HG03439 (cell line): ENCODE results near the gene MBNL2.
A peak's percentile ranks its signal among the peaks of the same experiment; 100 is the strongest.
"Not testable (repeated sequence)": the region's sequence is repeated elsewhere in the genome, so short reads cannot be mapped to it uniquely, and the experiment has no call there.

Experiments
- ATAC-seq: cut with Tn5 transposase; IDR thresholded peaks from one replicate; pipeline ENCODE4 v1.9.1; 2021; ENCODE audit warnings: mild to moderate bottlenecking, moderate library complexity; ENCODE audit not compliant: unreplicated experiment

Gene MBNL2

GRCh38 chr13:97221989-97222700 is at the start of gene MBNL2:
Gene MBNL2 (plus strand): TSS chr13:97222333. CDS start chr13:97276236, 53,903 bp downstream.
- ATAC-seq, result peak; percentile 97

GRCh38 chr13:97174638-97175037 is 47.5 kb upstream of the MBNL2 start:
- no peak for ATAC-seq

DNA sequence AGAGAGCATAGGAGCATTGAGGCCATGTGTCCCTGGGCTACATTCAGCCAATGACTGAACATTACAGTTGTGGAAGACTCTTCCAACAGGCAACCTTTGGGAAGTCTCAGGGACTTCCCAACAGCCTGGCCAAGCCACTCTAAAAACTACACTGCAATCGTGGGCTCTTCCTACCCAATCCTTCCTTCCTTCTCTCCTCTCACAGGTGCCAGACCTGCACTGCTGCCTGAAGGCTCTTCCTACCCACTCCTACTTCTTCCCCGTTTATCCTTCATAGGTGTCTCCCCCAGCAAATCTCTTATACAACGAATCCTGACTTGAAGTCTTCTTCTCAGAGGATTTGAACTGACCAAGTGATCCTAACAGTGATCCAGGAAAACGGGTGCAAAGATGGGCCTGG is 47.1 kb upstream of the MBNL2 start:
- no peak for ATAC-seq

DNA sequence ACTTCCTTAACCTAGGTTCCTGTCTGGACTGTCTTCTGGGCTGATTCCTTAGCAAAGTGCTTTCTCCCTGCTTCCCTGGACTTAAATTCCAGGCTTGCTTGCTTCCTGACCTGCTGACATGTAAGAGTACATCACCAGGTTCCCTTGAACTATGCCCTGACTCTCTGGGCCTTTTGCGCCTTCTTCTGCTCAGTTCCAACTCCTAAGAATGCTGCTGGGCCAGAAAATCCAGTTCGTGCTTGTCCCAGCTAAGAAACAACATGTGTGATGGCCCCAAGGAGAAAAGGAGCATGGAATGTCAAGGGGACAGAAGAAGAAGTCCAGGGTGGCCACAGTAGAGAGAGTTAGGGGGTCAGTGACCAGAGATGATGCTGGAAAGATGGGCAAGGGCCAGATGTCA is 42.6 kb upstream of the MBNL2 start:
- ATAC-seq, result no peak

DNA sequence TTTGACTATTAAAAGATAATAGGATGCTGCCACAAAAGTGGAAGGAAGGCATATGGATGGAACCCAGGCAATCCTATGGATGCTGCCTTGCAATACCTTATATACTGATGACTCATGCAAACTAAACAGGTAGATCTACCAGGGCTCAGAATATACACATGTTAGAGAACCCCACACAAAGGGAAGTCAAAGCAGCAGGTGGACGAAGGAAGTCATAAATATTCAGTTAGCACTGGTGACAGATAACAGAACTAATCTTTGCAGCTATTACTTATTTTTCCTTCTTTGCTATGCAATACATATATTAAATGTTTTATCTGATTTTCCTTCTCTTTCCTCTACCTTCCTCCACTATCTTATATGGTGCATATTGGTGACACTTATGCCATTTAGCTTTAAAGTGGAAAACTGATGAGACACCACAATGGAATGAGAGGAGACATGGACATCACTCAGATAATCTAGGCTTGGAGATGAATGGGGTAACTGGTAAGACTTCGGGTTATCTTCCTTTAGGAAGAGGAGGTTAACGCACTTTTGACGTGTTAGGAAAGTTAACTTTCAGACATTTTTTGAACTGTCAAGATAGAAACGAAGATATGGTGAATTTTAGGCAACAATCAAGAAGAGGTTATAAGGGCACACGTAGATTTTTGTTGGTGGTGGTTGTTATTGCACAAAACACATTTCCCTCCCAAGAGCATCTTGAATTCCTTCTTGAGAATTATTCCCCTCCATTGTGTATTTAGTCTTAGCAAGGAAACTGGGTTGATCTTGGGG is 39.8 kb upstream of the MBNL2 start:
- no peak for ATAC-seq

DNA sequence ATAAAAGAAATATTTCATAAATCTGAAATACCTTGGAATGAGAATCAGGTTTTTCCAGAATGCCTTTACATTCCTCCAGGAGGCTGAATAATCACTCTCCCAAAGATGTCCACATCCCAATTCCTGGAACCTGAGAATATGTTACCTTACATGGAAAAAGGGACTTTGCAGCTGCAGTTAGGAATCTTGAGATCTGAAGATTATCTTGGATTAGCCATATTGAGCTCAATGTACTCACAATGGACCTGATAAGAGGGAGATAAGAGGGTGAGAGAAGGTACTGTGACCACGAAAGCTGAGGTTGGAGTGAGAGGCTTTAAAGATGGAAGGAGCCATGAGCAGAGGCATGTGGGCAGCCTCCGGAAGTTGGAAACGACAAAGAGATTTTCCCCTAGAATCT is 36.8 kb upstream of the MBNL2 start:
- no peak for ATAC-seq

GRCh38 chr13:97185751-97186150 is 36.4 kb upstream of the MBNL2 start:
- no peak for ATAC-seq

DNA sequence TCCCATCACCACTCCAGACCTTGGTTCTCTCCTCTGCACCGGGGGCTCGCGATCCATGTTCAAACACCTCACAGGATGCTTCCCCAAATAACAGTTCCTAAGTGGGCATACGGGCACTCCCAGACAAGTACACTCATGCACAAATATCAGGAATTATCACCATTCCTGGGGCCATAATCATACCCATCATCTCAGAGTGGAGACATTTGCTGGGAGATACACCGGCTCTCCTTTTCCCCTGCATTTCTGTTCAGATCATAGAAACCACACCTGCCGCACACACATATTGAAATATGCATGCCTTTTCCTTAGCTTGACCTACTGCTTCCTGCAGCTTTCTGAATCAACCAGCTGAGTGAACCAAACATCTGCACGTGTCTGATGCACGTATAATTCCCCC is 33.9 kb upstream of the MBNL2 start:
- no peak for ATAC-seq

GRCh38 chr13:97189928-97190327 is 32.2 kb upstream of the MBNL2 start:
- no peak for ATAC-seq

DNA sequence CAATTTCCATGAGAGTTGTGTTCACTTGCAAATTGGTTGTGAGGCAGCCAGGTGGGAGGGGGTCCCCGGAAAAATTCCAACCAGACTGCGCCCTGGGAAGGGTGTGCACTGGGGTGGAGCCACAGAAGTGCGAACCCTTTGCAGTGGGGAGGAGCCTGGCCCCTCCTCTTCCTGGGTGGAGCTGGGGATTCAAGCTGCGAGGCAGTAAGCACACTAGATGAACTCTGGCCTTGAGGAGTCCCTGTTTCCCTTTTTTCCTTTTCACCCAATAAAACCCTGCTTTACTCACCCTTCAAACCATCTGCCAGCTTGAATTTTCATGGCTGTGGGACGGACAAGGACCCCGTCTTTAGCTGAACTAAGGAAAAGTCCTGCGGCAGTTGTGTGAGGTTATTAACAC is 31.0 kb upstream of the MBNL2 start:
- ATAC-seq, result no peak

DNA sequence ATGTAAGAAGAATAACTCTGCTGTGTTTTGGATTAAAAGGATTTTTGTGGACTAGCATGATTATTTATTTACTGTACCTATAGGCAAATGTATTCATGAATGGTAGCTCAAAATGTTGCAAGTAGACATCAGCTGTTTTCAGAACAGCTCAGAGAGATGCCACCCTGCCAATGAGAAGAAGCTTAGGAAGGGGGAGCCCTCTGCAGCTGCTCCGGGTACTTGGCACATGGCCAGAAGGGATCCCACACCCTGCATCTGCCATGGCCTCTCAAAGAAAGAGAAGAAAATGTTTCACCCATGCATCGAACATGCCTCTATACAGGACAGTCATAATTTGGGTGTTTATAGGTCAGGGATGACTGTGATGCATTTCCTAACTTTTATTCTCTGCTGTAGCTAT is 30.5 kb upstream of the MBNL2 start:
- no peak for ATAC-seq

- ATAC-seq, result no peak
Observed at GRCh38 chr13:97192166-97192565, 30.0 kb upstream of the MBNL2 start.

GRCh38 chr13:97193577-97193976 is 28.6 kb upstream of the MBNL2 start:
- ATAC-seq, result no peak

DNA sequence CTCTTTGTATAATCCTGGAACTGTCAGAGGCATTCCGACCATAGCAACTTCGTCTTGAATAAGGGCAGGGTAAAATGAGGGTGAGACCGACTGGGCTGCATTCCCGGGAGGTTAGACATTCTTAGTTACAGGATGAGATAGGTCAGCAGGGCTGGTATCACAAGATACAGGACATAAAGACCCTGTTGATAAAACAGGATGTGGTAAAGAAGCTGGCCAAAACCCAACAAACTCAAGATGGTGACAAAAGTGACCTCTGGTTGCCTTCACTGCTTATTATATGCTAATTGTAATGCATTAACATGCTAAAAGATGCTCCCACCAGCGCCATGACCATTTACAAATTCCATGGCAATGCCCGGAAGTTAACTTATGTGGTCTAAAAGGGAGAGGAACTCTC is 27.7 kb upstream of the MBNL2 start:
- ATAC-seq, result no peak

- ATAC-seq, result no peak
Observed at GRCh38 chr13:97196340-97196739, 25.8 kb upstream of the MBNL2 start.

GRCh38 chr13:97198753-97199152 is 23.4 kb upstream of the MBNL2 start:
- no peak for ATAC-seq

- no peak for ATAC-seq
Observed at GRCh38 chr13:97199451-97199850, 22.7 kb upstream of the MBNL2 start.

GRCh38 chr13:97200081-97200942 is 21.8 kb upstream of the MBNL2 start:
- ATAC-seq, result no peak

DNA sequence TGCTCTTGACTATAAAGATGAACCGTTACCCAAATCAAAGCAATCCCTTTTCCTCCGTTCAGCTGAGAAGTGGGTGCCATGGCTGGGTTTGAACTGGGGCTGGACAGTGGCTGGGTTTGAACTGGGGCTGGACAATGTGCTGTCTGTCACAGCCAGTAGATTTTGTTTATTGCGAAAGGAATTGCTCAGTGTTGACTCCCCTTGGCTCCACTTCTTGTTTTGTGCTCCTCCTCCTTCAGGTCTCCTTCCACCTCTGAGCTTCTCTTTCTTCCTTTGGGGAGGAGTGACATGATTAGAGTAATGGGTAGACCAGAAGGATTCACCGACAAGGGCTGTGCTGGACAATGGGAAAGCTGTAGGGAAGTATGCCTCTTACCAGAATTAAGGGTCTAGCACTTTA is 19.4 kb upstream of the MBNL2 start:
- ATAC-seq, result no peak

- no peak for ATAC-seq
Observed at GRCh38 chr13:97205465-97205864, 16.7 kb upstream of the MBNL2 start.

DNA sequence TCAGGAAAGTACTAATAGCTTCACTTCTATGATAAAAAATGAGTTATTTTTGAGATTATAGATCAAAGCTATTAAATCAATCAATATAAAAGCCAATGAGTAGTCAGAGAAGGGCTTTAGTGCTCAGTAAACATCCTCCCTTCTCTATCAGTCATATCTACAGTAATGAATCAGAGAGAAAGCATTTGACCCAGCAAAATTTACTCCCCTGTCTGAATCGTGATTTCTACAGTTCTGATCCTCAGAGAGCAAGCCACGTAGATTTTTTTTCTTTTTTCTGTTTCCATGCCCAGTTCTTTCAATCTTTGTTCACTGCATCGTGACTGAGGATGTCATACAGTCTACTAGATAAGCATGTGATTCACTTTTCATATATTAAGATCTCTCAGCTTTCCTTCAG is 16.2 kb upstream of the MBNL2 start:
- no peak for ATAC-seq

- ATAC-seq, result not testable (repeated sequence)
Observed at GRCh38 chr13:97207252-97207651, 14.9 kb upstream of the MBNL2 start.
